Uterus (tissue), 2 donors: ENCODE measurements around the gene GPSM1.

Source experiments
- POLR2A ChIP-seq, 2 donors: fragments of 450-650 bp; IDR thresholded peaks; one replicate each; pipeline ENCODE4 v1.6.1; 2016; ENCODE audit warnings: antibody characterized with exemption in 2 of 2, mild to moderate bottlenecking in 1 of 2, moderate library complexity in 1 of 2
- TF ChIP-seq, protein P1 (sequence below), 4 experiments: fragments of 200-600 bp in 2 of 4; fragments of 450-650 bp in 2 of 4; sonication (generic) in 2 of 4; IDR thresholded peaks; one replicate each; pipeline ENCODE4 v1.5.1; 2016 to 2019; ENCODE audit warnings: antibody characterized with exemption in 4 of 4, mild to moderate bottlenecking in 2 of 4, moderate library complexity in 1 of 4

DNA sequence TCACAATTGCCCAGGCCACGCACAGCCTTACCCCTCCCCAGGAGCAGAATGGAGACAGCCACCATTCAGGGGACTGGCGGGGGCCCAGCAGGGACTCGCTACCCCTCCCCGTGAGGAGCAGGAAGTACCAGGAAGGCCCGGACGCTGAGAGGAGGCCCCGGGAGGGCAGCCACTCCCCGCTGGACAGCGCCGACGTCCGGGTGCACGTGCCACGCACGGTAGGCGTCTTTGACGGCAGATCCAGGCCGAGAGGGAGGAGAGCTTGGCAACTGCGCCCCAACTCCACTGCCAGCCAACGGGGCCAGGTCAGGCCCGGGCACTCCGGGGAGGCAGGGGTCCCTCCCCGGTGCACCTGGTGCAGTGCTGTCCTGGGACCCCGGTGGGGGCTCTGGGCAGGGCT is 22.2 kb downstream of the GPSM1 start:
- TF ChIP-seq, protein P1, sequence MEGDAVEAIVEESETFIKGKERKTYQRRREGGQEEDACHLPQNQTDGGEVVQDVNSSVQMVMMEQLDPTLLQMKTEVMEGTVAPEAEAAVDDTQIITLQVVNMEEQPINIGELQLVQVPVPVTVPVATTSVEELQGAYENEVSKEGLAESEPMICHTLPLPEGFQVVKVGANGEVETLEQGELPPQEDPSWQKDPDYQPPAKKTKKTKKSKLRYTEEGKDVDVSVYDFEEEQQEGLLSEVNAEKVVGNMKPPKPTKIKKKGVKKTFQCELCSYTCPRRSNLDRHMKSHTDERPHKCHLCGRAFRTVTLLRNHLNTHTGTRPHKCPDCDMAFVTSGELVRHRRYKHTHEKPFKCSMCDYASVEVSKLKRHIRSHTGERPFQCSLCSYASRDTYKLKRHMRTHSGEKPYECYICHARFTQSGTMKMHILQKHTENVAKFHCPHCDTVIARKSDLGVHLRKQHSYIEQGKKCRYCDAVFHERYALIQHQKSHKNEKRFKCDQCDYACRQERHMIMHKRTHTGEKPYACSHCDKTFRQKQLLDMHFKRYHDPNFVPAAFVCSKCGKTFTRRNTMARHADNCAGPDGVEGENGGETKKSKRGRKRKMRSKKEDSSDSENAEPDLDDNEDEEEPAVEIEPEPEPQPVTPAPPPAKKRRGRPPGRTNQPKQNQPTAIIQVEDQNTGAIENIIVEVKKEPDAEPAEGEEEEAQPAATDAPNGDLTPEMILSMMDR (IDR thresholded peaks at IDR 0.05), result no peak
- no peak for TF ChIP-seq POLR2A (IDR thresholded peaks at IDR 0.05)
